SW 1271 (cell line): ENCODE data around the gene S100A12.
A peak's percentile ranks its signal among the peaks of the same experiment; 100 is the strongest.

Experiments used
- DNase-seq, 2 experiments: peaks; one replicate each; lab custom pipeline; 2025; lab: John Stamatoyannopoulos, UW

S100A12 gene

GRCh38 chr1:153368495-153368894 is 6.9 kb downstream of the S100A12 start:
- no peak for DNase-seq

- no peak for DNase-seq
Measured at GRCh38 chr1:153367090-153367489, 8.3 kb downstream of the S100A12 start.

- no peak for DNase-seq
Measured at GRCh38 chr1:153366261-153366660, 9.2 kb downstream of the S100A12 start.

- DNase-seq = no peak
Measured at GRCh38 chr1:153365696-153366095, 9.7 kb downstream of the S100A12 start.

GRCh38 chr1:153364766-153365666 is 10.4 kb downstream of the S100A12 start:
- DNase-seq = no peak

- DNase-seq = no peak
Measured at GRCh38 chr1:153364156-153364555, 11.3 kb downstream of the S100A12 start.

- DNase-seq = no peak
Measured at GRCh38 chr1:153363641-153364040, 11.8 kb downstream of the S100A12 start.

- no peak for DNase-seq
Measured at GRCh38 chr1:153362187-153362775, 13.1 kb downstream of the S100A12 start.

GRCh38 chr1:153361480-153362109 is 13.8 kb downstream of the S100A12 start:
- DNase-seq = no peak

- no peak for DNase-seq
Measured at GRCh38 chr1:153360592-153361479, 14.6 kb downstream of the S100A12 start.

GRCh38 chr1:153360190-153360589 is 15.2 kb downstream of the S100A12 start:
- DNase-seq = no peak

- no peak for DNase-seq
Measured at GRCh38 chr1:153359241-153359640, 16.2 kb downstream of the S100A12 start.

GRCh38 chr1:153358691-153358975 is 16.8 kb downstream of the S100A12 start:
- no peak for DNase-seq

GRCh38 chr1:153357853-153358690 is 17.3 kb downstream of the S100A12 start, which contains the start of gene S100A9:
Gene S100A9 (plus strand): TSS chr1:153357854. CDS start chr1:153358284, 430 bp downstream.
- DNase-seq = no peak

GRCh38 chr1:153357076-153357852 is 18.2 kb downstream of the S100A12 start:
- no peak for DNase-seq

GRCh38 chr1:153356392-153357075 is 18.9 kb downstream of the S100A12 start:
- no peak for DNase-seq

GRCh38 chr1:153355445-153356071 is 19.9 kb downstream of the S100A12 start:
- peak in 1 of 2 experiments; percentile 35 for DNase-seq

- no peak for DNase-seq
Measured at GRCh38 chr1:153354515-153355193, 20.8 kb downstream of the S100A12 start.
